Activated CD4-positive, alpha-beta T cell treated with anti-CD3 and anti-CD28 coated beads, Interleukin-10, Interleukin-2, amounts not matched to agents 100 ng/mL and 50 ng/mL, durations not matched to agents 16 hours and 8 hours (primary cell): ENCODE results near the gene ZNF581.

Experiments
- DNase-seq: peaks from one replicate; pipeline ENCODE4 v3.0.0-alpha.2; 2020

Gene ZNF581

GRCh38 chr19:55650126-55650557 is 6.7 kb downstream of the ZNF581 start:
- no peak for DNase-seq

DNA sequence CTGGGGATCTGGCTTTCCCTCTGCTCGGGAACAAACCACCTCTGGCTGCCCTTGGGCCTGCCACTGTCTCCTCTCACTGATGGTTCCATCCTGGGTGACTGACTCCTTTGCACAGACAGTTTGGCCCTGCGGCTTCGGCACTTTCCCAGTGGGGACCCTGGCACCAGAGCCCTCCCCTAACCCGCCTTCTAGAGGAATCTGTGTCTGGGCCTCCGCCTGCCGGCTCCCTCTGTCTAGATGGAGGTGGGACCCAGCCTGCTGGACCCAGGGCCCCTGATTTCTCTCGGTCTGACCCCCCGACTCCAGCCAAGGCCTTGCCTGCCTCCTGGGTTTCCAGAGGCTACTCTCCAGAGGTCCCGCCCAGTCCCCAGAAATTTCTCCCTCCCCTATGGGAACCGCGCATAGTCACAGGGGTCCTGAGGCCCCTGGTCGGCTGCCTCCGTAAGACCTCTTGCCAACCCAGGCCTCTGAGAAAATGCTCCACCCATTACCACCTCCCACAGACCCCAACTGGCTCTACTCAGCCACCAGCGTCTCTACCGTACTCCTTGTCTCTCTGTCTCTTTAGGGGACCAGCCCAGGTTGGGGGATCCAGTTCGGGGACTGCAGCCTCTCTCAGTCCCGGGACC is 7.3 kb downstream of the ZNF581 start:
- DNase-seq = no peak

DNA sequence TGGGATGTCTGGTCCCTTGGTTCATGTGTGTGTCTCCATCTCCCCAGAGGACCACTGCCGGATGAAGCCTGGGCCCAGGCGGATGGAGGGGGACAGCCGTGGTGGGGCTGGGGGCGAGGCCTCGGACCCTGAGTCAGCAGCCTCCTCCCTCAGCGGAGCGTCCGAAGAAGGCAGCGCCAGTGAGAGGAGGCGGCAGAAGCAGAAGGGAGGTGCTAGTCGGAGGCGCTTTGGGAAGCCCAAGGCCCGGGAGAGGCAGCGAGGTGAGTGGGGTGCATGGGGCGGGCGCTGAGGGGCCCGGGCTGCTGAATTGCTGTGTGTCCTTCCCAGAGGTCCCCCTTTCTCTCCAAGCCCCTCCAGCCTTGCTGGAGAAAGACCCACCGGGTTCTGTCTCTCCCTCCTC is 7.8 kb downstream of the ZNF581 start:
- DNase-seq = no peak

DNA sequence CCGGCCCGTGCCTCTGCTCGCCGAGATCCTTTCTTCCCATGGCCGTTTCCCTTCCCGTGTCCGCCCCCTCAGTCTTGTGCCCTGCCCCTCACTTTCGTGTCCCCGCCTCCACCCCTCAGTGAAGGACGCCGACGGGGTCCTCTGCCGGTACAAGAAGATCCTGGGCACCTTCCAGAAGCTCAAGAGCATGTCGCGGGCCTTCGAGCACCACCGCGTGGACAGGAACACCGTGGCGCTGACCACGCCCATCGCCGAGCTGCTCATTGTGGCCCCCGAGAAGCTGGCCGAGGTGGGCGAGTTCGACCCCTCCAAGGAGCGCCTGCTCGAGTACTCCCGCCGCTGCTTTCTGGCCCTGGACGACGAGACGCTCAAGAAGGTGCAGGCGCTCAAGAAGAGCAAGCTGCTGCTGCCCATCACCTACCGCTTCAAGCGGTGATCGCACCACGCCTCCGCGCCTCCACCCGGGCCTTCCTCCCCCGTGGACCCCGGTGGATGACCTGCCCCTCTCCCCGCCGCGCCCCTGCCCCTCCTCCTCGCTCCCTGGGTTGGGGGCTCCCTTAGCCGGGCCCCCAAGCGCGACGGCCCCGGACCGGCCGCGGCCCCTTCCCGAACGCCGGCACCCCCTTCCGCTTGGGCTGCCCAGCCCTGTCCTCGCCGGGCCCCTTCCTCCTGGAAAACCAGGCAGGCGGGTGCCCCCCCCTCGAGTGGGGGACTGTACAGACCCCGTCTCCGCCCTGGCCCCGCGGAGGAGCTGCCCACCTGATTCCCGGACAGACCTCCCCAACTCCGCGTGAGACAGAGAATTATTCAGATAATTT is 9.1 kb downstream of the ZNF581 start:
- DNase-seq = no peak

DNA sequence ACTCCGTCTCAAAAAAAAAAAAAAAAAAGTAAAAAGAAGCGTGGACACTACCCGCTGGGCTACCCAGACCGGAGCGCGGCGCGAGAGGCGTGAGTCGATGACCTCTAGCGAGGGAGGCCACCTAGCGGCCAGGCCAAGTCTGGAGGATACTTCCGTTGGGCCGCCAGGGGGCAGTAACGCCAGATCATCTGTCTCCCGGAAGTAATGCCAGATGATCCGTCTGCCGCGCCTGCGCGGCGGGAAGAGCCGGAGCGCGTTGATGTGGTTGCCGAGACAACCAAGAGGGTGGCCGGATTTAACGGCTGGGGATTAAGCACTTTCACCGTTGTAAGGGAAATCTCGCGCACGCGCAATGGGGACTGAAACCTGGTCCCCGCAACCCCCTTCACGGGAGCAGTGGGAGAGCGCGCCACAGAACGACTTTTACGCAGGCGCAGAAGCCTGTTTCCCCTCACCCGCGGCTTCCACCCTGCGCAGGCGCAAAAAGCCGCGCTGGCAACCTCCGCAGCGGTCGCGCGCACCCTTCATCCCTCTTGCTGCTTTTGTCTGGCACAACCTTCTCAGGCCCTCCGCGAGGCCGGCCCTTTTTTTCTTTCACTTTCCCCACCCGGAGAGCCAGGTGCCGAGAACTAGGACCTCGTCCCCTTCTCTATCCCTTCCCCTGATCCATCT is 10.3 kb downstream of the ZNF581 start:
- peak; percentile 99 for DNase-seq

GRCh38 chr19:55654323-55654867 is 10.9 kb downstream of the ZNF581 start:
- DNase-seq = peak; percentile 100

DNA sequence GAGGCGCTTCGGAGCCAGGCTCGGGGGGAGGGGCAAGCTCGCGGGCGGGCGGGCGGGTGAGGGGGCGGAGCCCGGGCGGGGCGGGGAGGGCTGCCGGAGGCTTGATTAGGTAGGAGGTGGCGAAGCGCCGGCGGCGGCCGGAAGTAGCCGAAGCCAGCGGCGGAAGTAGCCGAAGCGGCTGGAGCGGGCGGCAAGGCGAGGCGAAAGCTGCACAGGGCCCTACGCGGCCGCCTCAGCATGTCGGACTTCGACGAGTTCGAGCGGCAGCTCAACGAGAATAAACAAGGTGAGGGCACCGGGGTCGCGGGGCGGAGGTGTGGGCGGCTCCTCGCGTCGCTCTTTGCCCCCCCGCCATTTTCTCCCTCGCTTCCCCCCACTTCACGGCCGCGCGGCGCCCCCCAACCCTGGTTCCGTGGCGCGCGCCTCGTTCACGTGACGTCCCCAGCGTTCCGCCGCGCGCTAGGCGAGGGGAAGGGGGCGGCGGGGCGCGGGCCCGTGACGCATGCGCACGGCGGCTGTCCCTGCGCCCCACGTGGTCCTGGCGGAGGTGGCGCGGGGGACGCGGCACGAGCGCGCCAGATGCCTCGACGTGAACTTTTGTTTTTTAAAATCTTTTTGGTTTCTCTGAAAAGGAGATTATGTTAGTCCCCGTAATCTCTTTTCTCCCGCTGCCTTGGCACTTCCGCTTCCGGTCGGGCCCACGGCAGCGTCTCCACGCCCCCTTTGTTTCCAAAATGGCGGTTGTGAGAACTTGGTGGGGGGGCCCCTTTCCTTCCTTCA is 11.6 kb downstream of the ZNF581 start, which contains the start of gene U2AF2:
Gene U2AF2, plus strand, starts transcription at position 168 of the 780 bp plus-strand sequence. Its CDS starts 70 bp downstream, at position 238.
- peak; percentile 97 for DNase-seq

GRCh38 chr19:55655648-55656040 is 12.2 kb downstream of the ZNF581 start:
- no peak for DNase-seq

DNA sequence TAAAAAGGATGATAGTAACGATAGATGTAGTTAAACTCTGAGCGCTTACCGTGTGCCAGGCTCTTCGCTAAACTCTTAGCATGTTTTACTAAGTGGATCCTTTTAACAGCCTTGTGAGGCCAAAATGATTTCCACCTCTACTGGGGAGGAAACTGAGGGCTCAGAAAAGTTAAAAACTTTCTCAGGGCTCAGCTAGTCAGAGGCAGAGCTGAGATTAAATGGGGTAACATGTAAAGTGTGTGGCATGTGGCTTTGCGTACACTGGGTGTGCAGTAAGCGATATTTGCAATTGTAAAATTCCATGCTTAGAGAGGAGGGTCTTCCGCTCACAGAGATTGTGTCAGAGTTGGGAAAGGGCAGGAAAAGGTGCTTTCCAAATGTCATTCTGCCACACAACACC is 13.1 kb downstream of the ZNF581 start:
- no peak for DNase-seq

DNA sequence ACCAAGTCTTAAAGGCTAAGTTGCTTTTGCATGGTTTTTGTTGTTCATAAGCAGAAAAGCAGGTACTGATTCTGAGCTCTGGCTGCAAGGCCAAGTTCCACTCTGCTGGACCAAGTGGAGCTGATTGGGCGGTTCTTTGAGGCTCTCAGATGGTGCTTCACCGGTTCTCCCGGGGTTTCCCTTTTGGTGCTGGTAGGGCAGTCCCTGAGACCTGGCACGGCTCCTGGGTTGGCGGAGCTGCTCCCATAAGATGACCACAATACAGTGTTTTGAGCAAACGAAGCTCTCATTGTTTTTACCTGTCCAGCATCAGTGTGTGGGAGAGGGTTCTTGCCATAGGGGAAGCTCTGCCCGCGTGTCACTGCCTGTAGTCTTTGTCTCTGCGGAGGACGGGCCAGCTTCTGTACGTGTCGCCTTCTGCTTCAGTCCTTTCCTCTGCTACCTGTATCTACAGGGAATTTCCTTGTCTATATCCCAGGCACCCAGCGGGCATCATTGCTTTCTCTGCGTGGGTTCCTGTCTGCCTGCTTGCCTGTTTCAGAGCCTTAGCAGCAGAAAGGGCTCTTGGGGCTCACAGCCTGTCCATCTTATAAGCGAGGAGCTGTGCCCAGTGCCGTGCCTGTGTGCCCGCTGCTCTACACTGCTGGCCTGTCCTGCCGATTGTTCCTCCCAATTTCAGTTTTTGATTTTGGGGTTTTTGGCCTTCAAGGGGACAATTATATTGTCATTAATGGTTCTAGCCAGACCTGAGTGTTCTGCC is 13.7 kb downstream of the ZNF581 start:
- DNase-seq = peak; percentile 32

- DNase-seq = no peak
These were observed 15.5 kb downstream of the ZNF581 start for GRCh38 chr19:55658846-55659459.

GRCh38 chr19:55659822-55660221 is 16.4 kb downstream of the ZNF581 start:
- DNase-seq = no peak

- no peak for DNase-seq
These were observed 17.0 kb downstream of the ZNF581 start for GRCh38 chr19:55660404-55660803.

- DNase-seq = no peak
These were observed 17.5 kb downstream of the ZNF581 start for GRCh38 chr19:55660991-55661390.

DNA sequence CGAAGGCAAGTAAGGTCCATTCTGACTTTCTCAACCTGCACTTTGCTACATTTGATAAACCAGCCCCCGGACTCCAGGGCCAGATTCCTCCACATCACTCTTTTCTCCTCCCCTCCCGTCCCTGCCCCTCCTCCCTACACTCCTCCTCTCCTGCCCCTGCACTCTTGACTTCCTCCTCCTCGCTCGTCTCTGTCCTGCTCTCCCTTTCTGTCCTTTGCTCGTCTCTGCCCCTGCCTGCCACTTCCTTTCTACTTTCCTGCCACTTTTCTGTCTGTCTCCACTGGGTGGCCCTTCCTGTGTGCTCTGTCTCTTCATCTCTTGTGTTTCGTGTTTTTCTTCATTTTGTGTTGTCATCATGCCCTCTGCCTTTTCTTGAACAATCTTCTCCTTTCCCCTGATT is 18.4 kb downstream of the ZNF581 start:
- no peak for DNase-seq

GRCh38 chr19:55663846-55664536 is 20.5 kb downstream of the ZNF581 start:
- DNase-seq = no peak

- no peak for DNase-seq
These were observed 23.0 kb downstream of the ZNF581 start for GRCh38 chr19:55666343-55667005.

- DNase-seq = no peak
These were observed 23.5 kb downstream of the ZNF581 start for GRCh38 chr19:55667006-55667381.

- DNase-seq = no peak
These were observed 24.1 kb downstream of the ZNF581 start for GRCh38 chr19:55667511-55667910.

DNA sequence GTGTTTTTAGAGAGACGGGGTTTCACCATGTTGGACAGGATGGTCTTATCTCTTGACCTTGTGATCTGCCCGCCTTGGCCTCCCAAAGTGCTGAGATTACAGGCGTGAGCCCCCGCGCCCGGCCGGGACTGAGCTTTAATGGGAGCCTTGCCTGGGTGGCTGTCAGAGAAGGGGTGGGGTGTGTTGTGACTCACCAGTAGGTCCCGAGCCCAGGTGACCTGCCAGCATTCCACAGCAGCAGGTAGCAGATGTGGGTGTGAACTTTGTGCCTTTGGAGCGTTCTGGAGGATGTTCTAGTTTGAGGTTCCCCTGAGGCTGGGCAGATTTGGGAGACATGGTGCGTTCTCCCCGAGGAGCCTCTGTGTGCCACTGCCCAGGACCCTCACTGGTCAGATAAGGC is 24.5 kb downstream of the ZNF581 start:
- no peak for DNase-seq
